Central memory CD8-positive, alpha-beta T cell (primary cell): ENCODE measurements around the gene POU3F3.

Source experiments
- ATAC-seq: fragments of 150-1000 bp; cut with Tn5 transposase; replicated peaks from 2 replicates; pipeline ENCODE4 v1.10.0; 2022; ENCODE audit warnings: mild to moderate bottlenecking, moderate FRiP score, moderate number of reproducible peaks; ENCODE audit not compliant: poor library complexity, severe bottlenecking; ENCODE audit errors: extremely low read depth
- DNase-seq, 2 donors: peaks; one replicate each; pipeline ENCODE4 v3.0.0; 2021; ENCODE audit warnings: low spot score in 2 of 2
- H3K27ac Mint-ChIP-seq: one replicate; pipeline ENCODE4 v1.8.0; 2022; ENCODE audit warnings: low read depth, mild to moderate bottlenecking, moderate library complexity, mixed read lengths
- H3K27me3 Mint-ChIP-seq: one replicate; pipeline ENCODE4 v1.8.0; 2022; ENCODE audit warnings: mixed read lengths
- H3K36me3 Mint-ChIP-seq: one replicate; pipeline ENCODE4 v1.8.0; 2022; ENCODE audit warnings: mild to moderate bottlenecking, moderate library complexity, mixed read lengths; ENCODE audit not compliant: insufficient read depth
- H3K4me1 Mint-ChIP-seq: one replicate; pipeline ENCODE4 v1.8.0; 2022; ENCODE audit warnings: mixed read lengths
- H3K4me3 Mint-ChIP-seq: one replicate; pipeline ENCODE4 v1.8.0; 2022; ENCODE audit warnings: mild to moderate bottlenecking, moderate library complexity, mixed read lengths
- H3K9me3 Mint-ChIP-seq: one replicate; pipeline ENCODE4 v1.8.0; 2022; ENCODE audit warnings: mixed read lengths

POU3F3 gene

GRCh38 chr2:104859766-104860450, 6.0 kb downstream of the POU3F3 start:
- H3K27ac Mint-ChIP-seq = no peak overlapping the region
- H3K27me3 Mint-ChIP-seq = peaks cover 83% of the 10 kb centered on the region
- DNase-seq (no peak), ATAC-seq (no peak)
- H3K36me3 Mint-ChIP-seq = peaks cover 6% of the 10 kb centered on the region
- peaks cover 8% of the 10 kb centered on the region for H3K4me1 Mint-ChIP-seq
- H3K9me3 Mint-ChIP-seq = peaks cover 6% of the 10 kb centered on the region
- no peak overlapping the region for H3K4me3 Mint-ChIP-seq

- Mint-ChIP-seq H3K4me1 (peaks cover 8% of the 10 kb centered on the region), H3K9me3 (peaks cover 6% of the 10 kb centered on the region), H3K36me3 (peaks cover 6% of the 10 kb centered on the region), H3K4me3 (no peak overlapping the region), H3K27me3 (peaks cover 87% of the 10 kb centered on the region), H3K27ac (no peak overlapping the region)
- ATAC-seq (no peak), DNase-seq (no peak)
These were observed 6.5 kb downstream of the POU3F3 start for GRCh38 chr2:104860451-104860790.

- H3K36me3 Mint-ChIP-seq = peaks cover 6% of the 10 kb centered on the region
- ATAC-seq = no peak
- no peak for DNase-seq
- peaks cover 6% of the 10 kb centered on the region for H3K9me3 Mint-ChIP-seq
- H3K4me3 Mint-ChIP-seq = no peak overlapping the region
- no peak overlapping the region for H3K27ac Mint-ChIP-seq
- H3K27me3 Mint-ChIP-seq = peaks cover 98% of the 10 kb centered on the region
- H3K4me1 Mint-ChIP-seq = peaks cover 8% of the 10 kb centered on the region
These were observed 7.6 kb downstream of the POU3F3 start for GRCh38 chr2:104861351-104862057.

GRCh38 chr2:104862058-104862941, 8.4 kb downstream of the POU3F3 start:
- DNase-seq (no peak), ATAC-seq (no peak)
- Mint-ChIP-seq H3K4me1 (peaks cover 4% of the 10 kb centered on the region), H3K9me3 (peaks cover 6% of the 10 kb centered on the region), H3K4me3 (no peak overlapping the region), H3K36me3 (peaks cover 4% of the 10 kb centered on the region), H3K27ac (no peak overlapping the region), H3K27me3 (peaks cover 99% of the 10 kb centered on the region)

GRCh38 chr2:104863146-104863467, 9.2 kb downstream of the POU3F3 start:
- H3K27ac Mint-ChIP-seq = no peak overlapping the region

GRCh38 chr2:104863468-104864279, 9.8 kb downstream of the POU3F3 start:
- Mint-ChIP-seq H3K9me3 (no peaks in the 10 kb centered on the region), H3K36me3 (peaks cover 4% of the 10 kb centered on the region), H3K4me1 (no peaks in the 10 kb centered on the region), H3K27me3 (peaks cover 99% of the 10 kb centered on the region), H3K27ac (no peak overlapping the region), H3K4me3 (no peak overlapping the region)
- ATAC-seq = no peak
- DNase-seq = no peak

More at GRCh38 chr2:104863146-104863467, 9.2 kb downstream of the POU3F3 start:
- Mint-ChIP-seq H3K27me3 (peaks cover 99% of the 10 kb centered on the region), H3K36me3 (peaks cover 4% of the 10 kb centered on the region), H3K9me3 (peaks cover 5% of the 10 kb centered on the region), H3K4me3 (no peak overlapping the region), H3K4me1 (no peaks in the 10 kb centered on the region)
- ATAC-seq (no peak), DNase-seq (no peak)

GRCh38 chr2:104864280-104865095, 10.6 kb downstream of the POU3F3 start:
- DNase-seq (no peak), ATAC-seq (no peak)
- Mint-ChIP-seq H3K27ac (no peak overlapping the region), H3K36me3 (peaks cover 4% of the 10 kb centered on the region), H3K9me3 (no peaks in the 10 kb centered on the region), H3K4me1 (no peaks in the 10 kb centered on the region), H3K27me3 (peaks cover 99% of the 10 kb centered on the region), H3K4me3 (no peak overlapping the region)

- Mint-ChIP-seq H3K27me3 (peaks cover 96% of the 10 kb centered on the region), H3K9me3 (no peaks in the 10 kb centered on the region), H3K27ac (no peak overlapping the region), H3K4me1 (no peaks in the 10 kb centered on the region), H3K4me3 (no peak overlapping the region), H3K36me3 (peaks cover 4% of the 10 kb centered on the region)
- ATAC-seq = no peak
- DNase-seq = no peak
These were observed 11.2 kb downstream of the POU3F3 start for GRCh38 chr2:104865096-104865470.

- Mint-ChIP-seq H3K27ac (no peak overlapping the region), H3K36me3 (peaks cover 3% of the 10 kb centered on the region), H3K27me3 (peaks cover 97% of the 10 kb centered on the region), H3K4me1 (no peaks in the 10 kb centered on the region), H3K9me3 (no peaks in the 10 kb centered on the region), H3K4me3 (no peak overlapping the region)
- ATAC-seq (no peak), DNase-seq (no peak)
These were observed 12.4 kb downstream of the POU3F3 start for GRCh38 chr2:104866122-104866864.

- Mint-ChIP-seq H3K4me3 (no peak overlapping the region), H3K36me3 (no peaks in the 10 kb centered on the region), H3K27ac (no peak overlapping the region), H3K9me3 (no peaks in the 10 kb centered on the region), H3K27me3 (peaks cover 96% of the 10 kb centered on the region), H3K4me1 (peaks cover 4% of the 10 kb centered on the region)
- ATAC-seq (no peak), DNase-seq (no peak)
These were observed 13.2 kb downstream of the POU3F3 start for GRCh38 chr2:104866883-104867812.
